ENCODE results near the gene SCNM1.

Gene SCNM1

GRCh38 chr1:151133018-151133806 lies 32.7 kb upstream of the SCNM1 start:
- DNase-seq (ENCODE audit: low read depth in 1 of 2, low spot score in 1 of 2) = no peak
- Histone ChIP-seq H3K4me3 (replicated peaks; ENCODE audit: insufficient read depth, low read length) (no peak overlapping the region), H3K27ac (replicated peaks) (no peak overlapping the region), H3K27me3 (ENCODE audit: insufficient read depth, poor library complexity, severe bottlenecking) (peaks cover 3% of the 10 kb centered on the region)
- no peak for TF ChIP-seq POLR2AphosphoS5 (IDR thresholded peaks at IDR 0.05; ENCODE audit: low read depth)
- no peak for TF ChIP-seq SPI1 (IDR thresholded peaks at IDR 0.05; ENCODE audit: borderline replicate concordance, low read depth)
- no peak for TF ChIP-seq REST (IDR thresholded peaks at IDR 0.05; ENCODE audit: insufficient replicate concordance, low read depth)
- no peak for TF ChIP-seq GABPA (IDR thresholded peaks at IDR 0.05; ENCODE audit: low read depth)
- TF ChIP-seq CTCF (IDR thresholded peaks at IDR 0.05; ENCODE audit: insufficient read depth, low read length) = no peak

GRCh38 chr1:151134396-151134795 lies 31.5 kb upstream of the SCNM1 start:
- no peak for DNase-seq (ENCODE audit: low read depth in 1 of 2, low spot score in 1 of 2)
- Histone ChIP-seq H3K27me3 (ENCODE audit: insufficient read depth, poor library complexity, severe bottlenecking) (peaks cover 3% of the 10 kb centered on the region), H3K27ac (replicated peaks) (no peak overlapping the region), H3K4me3 (replicated peaks; ENCODE audit: insufficient read depth, low read length) (no peak overlapping the region)
- no peak for TF ChIP-seq POLR2AphosphoS5 (IDR thresholded peaks at IDR 0.05; ENCODE audit: low read depth)
- TF ChIP-seq CTCF (IDR thresholded peaks at IDR 0.05; ENCODE audit: insufficient read depth, low read length) = no peak
- TF ChIP-seq SPI1 (IDR thresholded peaks at IDR 0.05; ENCODE audit: borderline replicate concordance, low read depth) = no peak

GRCh38 chr1:151134991-151135390 lies 31.0 kb upstream of the SCNM1 start:
- H3K27ac ChIP-seq (replicated peaks) = no peak overlapping the region
- DNase-seq (ENCODE audit: low read depth in 1 of 2, low spot score in 1 of 2) = no peak
- TF ChIP-seq CTCF (IDR thresholded peaks at IDR 0.05; ENCODE audit: insufficient read depth, low read length) (no peak), SPI1 (IDR thresholded peaks at IDR 0.05; ENCODE audit: borderline replicate concordance, low read depth) (no peak), REST (IDR thresholded peaks at IDR 0.05; ENCODE audit: insufficient replicate concordance, low read depth) (no peak), GABPA (IDR thresholded peaks at IDR 0.05; ENCODE audit: low read depth) (no peak), POLR2AphosphoS5 (IDR thresholded peaks at IDR 0.05; ENCODE audit: low read depth) (no peak)
- peaks cover 3% of the 10 kb centered on the region for H3K27me3 ChIP-seq (ENCODE audit: insufficient read depth, poor library complexity, severe bottlenecking)
- H3K4me3 ChIP-seq (replicated peaks; ENCODE audit: insufficient read depth, low read length) = no peak overlapping the region

All from HL-60 (cell line).